Measurements from ENCODE around the gene TMEM11.

The TMEM11 gene

GRCh38 chr17:21214015-21214776, at the start of gene TMEM11:
Gene TMEM11 (minus strand): TSS chr17:21214161. CDS start chr17:21214152, 9 bp downstream.
- peak; percentile 96 for DNase-seq
- in situ Hi-C loops (cut with HindIII; ENCODE audit: low pct_ligation_motif_present, low pct_unique_long_range_greater_than_20kb, low sequenced_read_pairs) = no loop called here

- DNase-seq = peak; percentile 35
- in situ Hi-C loops (cut with HindIII; ENCODE audit: low pct_ligation_motif_present, low pct_unique_long_range_greater_than_20kb, low sequenced_read_pairs) = no loop called here
Measured at GRCh38 chr17:21263376-21263775, 49.4 kb upstream of the TMEM11 start.

GRCh38 chr17:21262259-21262993, 48.5 kb upstream of the TMEM11 start:
- in situ Hi-C loops (cut with HindIII; ENCODE audit: low pct_ligation_motif_present, low pct_unique_long_range_greater_than_20kb, low sequenced_read_pairs) = no loop called here
- DNase-seq = no peak

DNA sequence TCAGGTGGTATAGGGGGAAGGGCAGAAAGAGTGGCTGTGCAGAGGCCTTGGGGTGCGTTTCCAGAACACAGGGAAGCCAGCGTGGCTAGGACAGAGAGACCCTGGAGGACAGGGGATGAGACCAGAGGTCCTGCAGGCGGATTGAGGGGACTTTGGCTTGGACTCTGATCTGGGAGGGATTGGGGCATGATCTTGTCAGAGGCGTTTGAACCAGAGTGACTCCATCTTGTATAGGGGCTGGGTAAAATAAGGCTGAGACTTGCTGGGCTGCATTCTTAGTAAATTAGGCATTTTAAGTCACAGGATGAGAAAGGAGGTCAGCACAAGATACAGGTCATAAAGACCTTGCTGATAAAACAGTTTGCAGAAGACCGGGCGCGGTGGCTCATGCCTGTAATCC, 44.6 kb upstream of the TMEM11 start:
- DNase-seq = no peak
- in situ Hi-C loops (cut with HindIII; ENCODE audit: low pct_ligation_motif_present, low pct_unique_long_range_greater_than_20kb, low sequenced_read_pairs) = no loop called here

- DNase-seq = no peak
- in situ Hi-C loops (cut with HindIII; ENCODE audit: low pct_ligation_motif_present, low pct_unique_long_range_greater_than_20kb, low sequenced_read_pairs) = no loop called here
Measured at GRCh38 chr17:21253646-21254441, 39.9 kb upstream of the TMEM11 start.

GRCh38 chr17:21252796-21253645, 39.1 kb upstream of the TMEM11 start, which contains the start of gene NATD1:
Gene NATD1 (minus strand): TSS chr17:21253410. CDS start chr17:21253264, 146 bp downstream.
- in situ Hi-C loops (cut with HindIII; ENCODE audit: low pct_ligation_motif_present, low pct_unique_long_range_greater_than_20kb, low sequenced_read_pairs) = no loop called here
- peak; percentile 87 for DNase-seq

GRCh38 chr17:21252289-21252795, 38.4 kb upstream of the TMEM11 start:
- no peak for DNase-seq
- in situ Hi-C loops (cut with HindIII; ENCODE audit: low pct_ligation_motif_present, low pct_unique_long_range_greater_than_20kb, low sequenced_read_pairs) = no loop called here

DNA sequence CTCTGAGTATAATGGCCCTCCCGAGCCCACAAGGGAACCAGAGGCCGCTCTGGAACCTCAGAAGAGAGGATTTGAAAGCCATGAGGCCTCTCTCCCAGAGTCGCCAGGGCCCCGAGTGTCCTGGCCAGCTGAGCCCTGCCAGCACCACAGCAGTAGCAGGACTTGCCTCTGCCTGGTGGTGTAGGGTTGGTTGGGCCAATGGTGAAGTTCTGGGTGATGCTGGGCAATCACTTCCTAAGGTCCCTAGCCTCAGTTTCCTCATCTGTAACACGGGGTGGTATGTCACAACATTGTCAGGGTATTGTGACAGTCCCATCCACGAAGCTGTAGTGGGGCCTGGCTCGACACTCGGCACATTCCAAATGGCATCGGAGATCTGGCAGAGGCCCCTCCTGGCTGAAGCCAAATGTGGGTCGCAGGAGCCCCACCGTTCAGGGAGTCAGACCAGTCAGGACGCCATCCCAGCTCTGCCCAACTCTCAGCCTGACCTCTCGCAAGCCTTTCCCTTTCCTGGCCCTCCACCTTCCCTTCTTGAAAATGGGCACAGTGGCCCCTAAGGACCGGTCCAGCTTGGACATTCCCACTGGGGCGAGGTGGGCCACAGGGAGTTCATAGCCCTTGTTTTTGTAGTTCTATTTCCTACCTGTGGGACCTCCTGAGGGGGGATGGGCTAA, 37.5 kb upstream of the TMEM11 start:
- no peak for DNase-seq
- in situ Hi-C loops (cut with HindIII; ENCODE audit: low pct_ligation_motif_present, low pct_unique_long_range_greater_than_20kb, low sequenced_read_pairs) = no loop called here

- no peak for DNase-seq
- in situ Hi-C loops (cut with HindIII; ENCODE audit: low pct_ligation_motif_present, low pct_unique_long_range_greater_than_20kb, low sequenced_read_pairs) = no loop called here
Measured at GRCh38 chr17:21250854-21251253, 36.9 kb upstream of the TMEM11 start.

DNA sequence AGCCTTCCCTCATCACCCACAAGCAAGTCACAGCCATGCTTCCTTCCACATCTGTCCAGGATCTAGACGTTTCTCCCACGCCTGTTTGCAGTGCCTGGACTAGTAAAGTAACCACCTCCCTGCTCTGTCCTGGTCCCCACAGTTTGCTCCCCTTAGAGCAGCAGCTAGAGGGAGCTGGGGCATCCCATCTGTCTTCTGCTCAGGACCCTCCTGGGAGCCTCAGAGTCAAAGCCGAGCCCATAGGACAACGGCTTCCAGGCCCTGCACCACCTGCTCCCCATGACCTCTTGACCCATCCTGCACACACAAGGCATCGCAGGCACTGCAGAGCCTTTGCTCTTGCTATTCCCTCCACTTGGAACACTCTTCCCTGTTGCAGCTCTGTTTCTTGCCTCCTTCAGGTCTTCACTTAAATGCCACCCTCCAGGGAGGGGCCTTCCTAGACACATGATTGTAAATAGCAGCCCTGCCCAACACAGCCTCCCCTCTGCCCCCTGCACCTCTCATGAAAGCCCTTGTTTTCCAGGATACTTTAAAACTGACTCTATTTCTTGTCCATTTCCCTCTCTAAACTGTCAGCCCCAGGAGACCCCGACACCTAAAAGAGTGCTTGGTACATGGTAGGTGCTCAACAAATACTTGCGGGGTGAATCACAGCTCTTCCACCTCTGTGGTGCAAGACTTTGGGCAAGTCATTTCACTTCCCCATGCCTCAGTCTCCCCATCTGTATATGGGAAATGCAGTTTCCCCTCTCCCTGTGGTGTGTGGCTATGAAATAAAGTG, 36.2 kb upstream of the TMEM11 start:
- no peak for DNase-seq
- in situ Hi-C loops (cut with HindIII; ENCODE audit: low pct_ligation_motif_present, low pct_unique_long_range_greater_than_20kb, low sequenced_read_pairs) = no loop called here

DNA sequence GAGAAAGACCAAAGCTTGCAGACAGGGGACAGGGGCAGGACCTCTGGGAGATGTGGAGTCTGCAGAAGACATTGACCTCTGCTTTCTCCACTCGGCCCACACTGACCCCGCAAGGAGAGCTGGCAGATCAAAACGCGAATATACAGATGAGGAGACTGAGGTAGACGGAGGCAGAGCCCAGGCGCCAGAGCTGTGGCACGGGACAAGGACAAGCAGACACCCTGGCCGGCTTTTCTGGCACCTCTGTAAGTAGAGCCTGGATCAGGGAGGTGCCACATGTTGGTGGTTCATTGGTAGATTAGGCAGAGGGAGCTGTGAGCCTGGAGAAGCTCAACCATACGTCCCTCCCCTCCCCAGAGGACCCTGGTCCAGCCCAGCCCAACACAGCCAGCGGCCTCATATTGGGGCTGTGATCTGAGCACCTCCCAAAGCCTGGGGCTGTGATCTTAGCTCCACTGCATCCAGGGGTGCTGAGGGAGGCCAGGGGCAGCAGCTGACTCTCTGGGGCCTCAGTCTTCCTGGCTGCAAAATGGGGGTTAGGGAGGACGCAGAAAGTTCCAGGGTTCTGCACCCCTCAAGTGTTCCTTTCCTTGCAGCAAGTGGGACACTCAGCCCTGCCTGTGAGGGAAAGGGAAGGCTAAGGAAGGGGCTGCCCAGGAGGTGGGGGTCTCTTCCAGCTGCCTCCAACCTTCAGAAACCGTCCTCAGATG, 35.3 kb upstream of the TMEM11 start:
- DNase-seq = no peak
- in situ Hi-C loops (cut with HindIII; ENCODE audit: low pct_ligation_motif_present, low pct_unique_long_range_greater_than_20kb, low sequenced_read_pairs) = no loop called here

GRCh38 chr17:21248500-21248899, 34.5 kb upstream of the TMEM11 start:
- no peak for DNase-seq
- in situ Hi-C loops (cut with HindIII; ENCODE audit: low pct_ligation_motif_present, low pct_unique_long_range_greater_than_20kb, low sequenced_read_pairs) = no loop called here

GRCh38 chr17:21247552-21248258, 33.7 kb upstream of the TMEM11 start:
- DNase-seq = no peak
- in situ Hi-C loops (cut with HindIII; ENCODE audit: low pct_ligation_motif_present, low pct_unique_long_range_greater_than_20kb, low sequenced_read_pairs) = no loop called here

DNA sequence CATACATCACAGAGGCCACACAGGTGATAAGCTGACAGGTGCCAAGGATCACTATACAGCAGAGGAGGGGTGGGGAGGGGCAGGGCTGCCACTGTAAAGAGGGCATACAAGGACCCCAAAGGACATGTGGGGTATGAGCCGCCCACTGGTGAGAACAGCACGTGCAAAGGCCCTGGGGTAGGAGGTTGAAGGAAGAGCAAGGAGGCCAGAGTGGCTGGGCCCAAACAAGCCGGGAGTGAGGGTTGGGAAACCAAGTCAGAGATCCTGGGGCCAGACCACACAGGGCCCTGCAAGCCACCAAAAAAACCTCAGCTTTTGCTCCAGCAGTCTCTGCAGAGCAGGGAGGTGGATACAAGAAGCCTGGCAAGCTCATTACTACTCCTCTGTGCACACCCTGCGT, 32.7 kb upstream of the TMEM11 start:
- in situ Hi-C loops (cut with HindIII; ENCODE audit: low pct_ligation_motif_present, low pct_unique_long_range_greater_than_20kb, low sequenced_read_pairs) = no loop called here
- DNase-seq = no peak

DNA sequence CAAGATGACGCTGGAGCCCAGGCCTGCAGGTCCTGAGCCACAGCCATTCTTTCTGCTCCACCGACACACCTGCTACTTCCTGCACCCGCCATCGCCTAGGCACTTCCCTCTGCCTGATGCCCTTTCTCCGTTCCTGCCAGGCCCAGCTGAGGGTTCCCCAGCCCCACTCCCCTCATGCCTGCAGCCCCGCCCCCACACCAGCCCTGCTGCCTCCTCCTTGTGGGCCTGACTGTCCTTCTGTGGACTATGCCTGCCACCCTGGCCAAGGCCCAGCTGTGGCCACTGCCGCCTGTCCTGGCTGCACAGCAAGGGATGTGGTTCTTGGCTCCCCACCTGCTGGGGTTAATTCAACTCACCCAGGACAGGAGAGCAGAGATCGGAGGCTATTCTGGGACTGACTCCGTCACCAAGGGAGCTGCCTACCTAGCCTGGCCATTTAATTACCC, 31.7 kb upstream of the TMEM11 start:
- no peak for DNase-seq
- in situ Hi-C loops (cut with HindIII; ENCODE audit: low pct_ligation_motif_present, low pct_unique_long_range_greater_than_20kb, low sequenced_read_pairs) = no loop called here

All from ACHN (cell line).